Measurements from ENCODE around the gene EPOP.
"Not testable (repeated sequence)": the region's sequence is repeated elsewhere in the genome, so short reads cannot be mapped to it uniquely, and the experiment has no call there.

EPOP gene

DNA sequence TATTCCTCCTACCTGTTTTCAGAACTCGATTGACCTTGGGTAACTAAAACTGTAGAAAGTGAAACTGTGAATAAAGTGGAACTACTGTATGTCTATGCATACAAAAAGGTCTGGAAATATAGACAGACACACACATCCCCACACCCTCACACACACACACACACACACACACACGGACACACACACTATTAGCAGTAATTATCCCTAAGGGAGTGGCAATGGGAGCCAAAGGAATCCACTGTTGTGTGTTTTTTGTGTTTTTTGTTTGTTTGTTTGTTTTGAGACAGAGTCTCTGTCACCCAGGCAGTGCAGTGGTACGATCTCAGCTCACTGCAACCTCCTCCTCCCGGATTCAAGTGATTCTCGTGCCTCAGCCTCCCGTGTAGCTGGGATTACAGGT is 42.4 kb downstream of the EPOP start:
- no peak for DNase-seq (ENCODE audit: low read depth)
- no peak overlapping the region for H3K4me3 ChIP-seq (ENCODE audit: low read length)
- TF ChIP-seq, protein P1, sequence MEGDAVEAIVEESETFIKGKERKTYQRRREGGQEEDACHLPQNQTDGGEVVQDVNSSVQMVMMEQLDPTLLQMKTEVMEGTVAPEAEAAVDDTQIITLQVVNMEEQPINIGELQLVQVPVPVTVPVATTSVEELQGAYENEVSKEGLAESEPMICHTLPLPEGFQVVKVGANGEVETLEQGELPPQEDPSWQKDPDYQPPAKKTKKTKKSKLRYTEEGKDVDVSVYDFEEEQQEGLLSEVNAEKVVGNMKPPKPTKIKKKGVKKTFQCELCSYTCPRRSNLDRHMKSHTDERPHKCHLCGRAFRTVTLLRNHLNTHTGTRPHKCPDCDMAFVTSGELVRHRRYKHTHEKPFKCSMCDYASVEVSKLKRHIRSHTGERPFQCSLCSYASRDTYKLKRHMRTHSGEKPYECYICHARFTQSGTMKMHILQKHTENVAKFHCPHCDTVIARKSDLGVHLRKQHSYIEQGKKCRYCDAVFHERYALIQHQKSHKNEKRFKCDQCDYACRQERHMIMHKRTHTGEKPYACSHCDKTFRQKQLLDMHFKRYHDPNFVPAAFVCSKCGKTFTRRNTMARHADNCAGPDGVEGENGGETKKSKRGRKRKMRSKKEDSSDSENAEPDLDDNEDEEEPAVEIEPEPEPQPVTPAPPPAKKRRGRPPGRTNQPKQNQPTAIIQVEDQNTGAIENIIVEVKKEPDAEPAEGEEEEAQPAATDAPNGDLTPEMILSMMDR (IDR thresholded peaks at IDR 0.05; ENCODE audit: insufficient read depth, low read depth, low read length, missing control alignments) = no peak

DNA sequence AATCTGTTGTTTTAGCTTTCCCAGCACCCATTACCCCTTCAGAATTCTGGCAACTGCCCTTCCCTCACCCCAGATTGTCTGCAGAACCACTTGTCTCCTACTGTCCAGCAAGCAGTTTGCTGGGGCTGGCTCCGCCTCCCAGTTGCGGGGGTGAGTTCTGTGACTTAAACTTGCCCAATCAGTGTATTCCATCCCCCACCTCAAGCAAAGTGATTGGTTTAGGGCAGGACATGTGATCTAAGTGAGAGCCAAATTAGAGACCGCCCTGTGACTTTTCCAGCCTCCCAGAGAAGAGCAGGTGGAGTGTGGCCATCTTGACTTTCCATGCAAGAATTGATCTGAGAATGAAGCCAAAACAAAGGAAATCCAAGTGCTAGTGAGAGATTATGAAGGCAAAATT is 46.3 kb downstream of the EPOP start:
- no peak overlapping the region for H3K4me3 ChIP-seq (ENCODE audit: low read length)
- TF ChIP-seq, protein P1 (IDR thresholded peaks at IDR 0.05; ENCODE audit: insufficient read depth, low read depth, low read length, missing control alignments) = no peak
- DNase-seq (ENCODE audit: low read depth) = no peak

- no peak overlapping the region for H3K4me3 ChIP-seq (ENCODE audit: low read length)
- TF ChIP-seq, protein P1 (IDR thresholded peaks at IDR 0.05; ENCODE audit: insufficient read depth, low read depth, low read length, missing control alignments) = no peak
- no peak for DNase-seq (ENCODE audit: low read depth)
These were observed 46.8 kb downstream of the EPOP start for GRCh38 chr17:38627957-38628356.

- DNase-seq (ENCODE audit: low read depth); H3K4me3 ChIP-seq (ENCODE audit: low read length): not testable (repeated sequence)
These were observed 48.0 kb downstream of the EPOP start for GRCh38 chr17:38626606-38627226.

- no peak for DNase-seq (ENCODE audit: low read depth)
- TF ChIP-seq, protein P1 (IDR thresholded peaks at IDR 0.05; ENCODE audit: insufficient read depth, low read depth, low read length, missing control alignments) = no peak
These were observed 49.3 kb downstream of the EPOP start for GRCh38 chr17:38625482-38625881.

GRCh38 chr17:38624782-38625355 is 49.9 kb downstream of the EPOP start:
- DNase-seq (ENCODE audit: low read depth); H3K4me3 ChIP-seq (ENCODE audit: low read length): not testable (repeated sequence)

More at GRCh38 chr17:38625482-38625881, 49.3 kb downstream of the EPOP start:
- no peak overlapping the region for H3K4me3 ChIP-seq (ENCODE audit: low read length)
